Midbrain (tissue), 1 donor: ENCODE measurements around the gene SCAMP4.

Experiments
- DNase-seq: peaks from one replicate; lab custom pipeline; 2025; lab: John Stamatoyannopoulos, UW

SCAMP4 gene

DNA sequence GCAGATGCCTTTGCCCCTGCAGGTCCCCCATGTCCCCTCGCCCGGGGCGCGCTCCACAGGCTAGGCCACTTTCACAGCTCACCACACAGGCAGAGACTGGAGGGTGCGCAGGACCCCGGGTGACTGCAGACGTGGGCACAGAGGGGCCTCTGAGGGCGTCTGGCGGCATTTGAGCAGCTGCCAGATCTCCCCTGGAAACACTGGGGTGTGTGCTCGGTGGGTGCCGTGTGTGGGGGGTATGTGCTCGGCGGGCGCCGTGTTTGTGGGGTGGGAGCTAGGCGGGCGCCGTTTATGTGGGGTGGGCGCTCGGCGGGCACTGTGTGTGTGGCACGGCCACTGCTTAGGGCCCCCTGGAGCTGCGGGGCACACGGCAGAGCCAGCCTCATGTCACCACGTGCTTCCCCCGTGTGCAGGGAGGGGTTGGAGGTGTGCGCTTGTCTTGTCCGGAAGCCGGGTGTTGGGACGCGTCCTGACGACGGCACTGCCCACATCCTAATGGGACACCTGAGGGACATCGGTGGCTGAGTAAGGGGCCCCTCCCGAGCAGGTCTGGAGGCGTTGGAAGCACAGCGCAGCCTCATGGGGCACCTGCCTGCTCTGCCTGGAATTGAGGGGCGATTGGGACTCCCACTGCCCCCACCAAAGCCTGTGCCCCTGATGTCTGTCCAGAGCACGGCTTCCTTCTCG lies 52.5 kb downstream of the SCAMP4 start:
- DNase-seq, result no peak

DNA sequence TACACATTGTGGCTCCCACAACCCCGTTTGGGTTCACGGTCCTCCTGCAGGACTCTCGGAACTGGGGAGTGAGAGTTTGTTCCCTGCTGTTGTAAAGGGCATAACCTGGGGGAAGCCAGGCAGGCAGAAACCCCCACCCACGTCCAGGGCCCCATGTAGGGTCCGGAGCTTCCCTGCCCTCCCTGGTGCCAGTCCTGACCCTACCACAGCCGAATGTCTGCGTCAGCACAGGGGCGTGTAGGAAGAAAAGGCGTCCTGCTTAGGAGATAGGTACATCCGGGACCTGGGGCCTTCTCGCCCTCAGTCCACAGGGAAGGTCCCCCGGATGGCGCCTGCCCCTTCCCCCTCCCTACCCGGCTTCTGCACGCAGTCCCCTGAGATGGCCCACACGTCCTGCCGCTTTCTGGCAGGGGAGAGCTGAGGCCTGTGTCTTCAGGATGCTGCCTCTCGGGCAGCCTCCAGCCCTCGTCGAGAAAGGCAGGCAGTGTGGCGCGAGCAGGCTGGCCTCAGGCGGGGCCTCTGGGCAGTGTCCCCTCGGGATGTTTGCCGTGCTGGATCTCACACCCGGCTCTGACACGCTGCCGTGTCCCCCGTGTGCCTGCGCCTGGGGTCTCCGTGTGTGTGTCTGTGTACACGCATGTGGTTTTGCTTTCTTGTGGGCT lies 54.9 kb downstream of the SCAMP4 start:
- DNase-seq, result no peak

DNA sequence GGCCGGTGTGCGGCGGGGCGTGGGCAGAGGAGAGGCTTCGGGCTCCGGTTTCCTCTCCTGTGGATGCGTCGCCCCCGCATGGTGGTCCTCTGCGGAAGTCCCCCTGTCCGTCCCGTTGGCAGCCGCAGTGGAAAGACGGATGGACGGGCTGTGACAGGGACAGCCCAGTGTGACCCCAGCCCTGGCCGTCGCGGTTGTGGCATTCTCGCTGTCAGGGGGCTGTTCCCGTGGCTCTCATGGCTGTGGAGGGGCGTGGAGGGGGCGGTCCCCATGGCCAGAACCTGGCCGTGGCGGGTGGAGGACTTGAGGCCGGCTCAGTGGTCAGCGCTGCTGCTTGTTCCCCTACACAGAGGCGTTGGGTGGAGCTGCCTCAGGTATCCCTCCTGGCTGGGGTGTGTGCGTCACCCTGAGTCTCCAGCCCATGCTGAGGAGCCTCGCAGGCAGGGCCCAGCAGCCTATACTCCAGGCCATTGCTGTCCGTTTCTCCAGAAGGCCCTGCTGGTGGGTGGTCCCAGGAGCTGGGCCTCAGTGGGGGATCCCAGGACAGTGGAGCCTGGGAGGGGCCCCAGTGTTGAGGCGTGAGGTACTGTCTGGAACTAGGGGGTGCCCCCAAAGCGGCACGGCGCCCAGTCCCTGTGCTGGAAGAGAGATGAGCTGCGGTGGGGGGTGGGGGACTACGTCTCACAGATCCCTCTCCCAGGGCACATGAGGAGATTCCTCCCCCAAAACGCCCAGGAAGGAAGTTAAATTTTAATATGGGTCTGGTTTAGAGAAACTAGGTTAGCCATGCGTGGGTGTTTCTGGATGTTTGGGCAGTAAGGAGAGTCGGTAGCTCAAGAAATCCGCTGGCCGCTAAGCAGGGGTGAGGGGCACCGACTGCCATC lies 56.0 kb downstream of the SCAMP4 start:
- DNase-seq, result no peak

DNA sequence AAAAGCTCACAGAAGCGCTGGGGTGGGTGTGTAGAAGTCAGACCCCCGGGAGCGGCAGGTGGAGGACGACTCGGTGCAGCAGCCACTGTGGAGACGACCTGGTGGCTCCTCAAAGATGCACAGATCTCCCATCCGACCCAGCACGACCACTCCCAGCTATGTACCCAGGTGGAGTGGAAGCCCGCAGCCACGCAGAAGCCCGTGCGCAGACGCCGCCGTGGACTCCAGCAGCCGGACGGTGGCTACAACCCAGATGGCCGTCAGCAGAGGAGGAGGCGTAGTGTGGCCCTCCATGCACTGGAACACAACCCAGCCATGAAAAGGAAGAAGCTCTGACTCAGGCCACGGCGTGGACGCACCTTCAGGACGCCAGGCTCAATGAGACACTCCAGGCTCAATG lies 57.5 kb downstream of the SCAMP4 start:
- no peak for DNase-seq

DNA sequence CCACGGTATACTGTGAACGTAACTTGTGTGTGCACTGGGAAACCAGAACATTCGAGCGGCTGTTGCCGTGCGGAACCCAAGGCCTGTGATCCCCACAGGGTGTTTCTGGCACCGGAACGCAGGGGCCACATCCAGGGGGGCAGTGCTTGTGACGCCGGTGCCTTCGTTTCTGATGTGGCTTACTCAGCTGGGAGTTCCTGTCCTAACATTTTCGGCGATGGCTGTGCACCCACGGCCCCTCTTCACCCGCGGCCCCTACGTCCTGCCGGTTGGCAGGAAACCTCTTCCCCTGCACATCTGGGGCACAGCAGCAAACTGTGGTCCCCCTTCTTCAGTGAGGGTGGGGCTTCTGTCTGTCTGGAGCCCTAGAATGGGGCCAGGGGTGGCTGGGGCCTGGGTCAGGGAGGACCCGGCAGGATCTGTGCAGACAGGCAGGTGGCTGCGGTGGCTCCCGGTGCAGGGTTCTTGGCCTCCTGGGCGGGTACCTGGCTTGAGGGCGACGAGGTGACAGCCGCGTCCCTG lies 61.9 kb downstream of the SCAMP4 start:
- DNase-seq, result no peak

DNA sequence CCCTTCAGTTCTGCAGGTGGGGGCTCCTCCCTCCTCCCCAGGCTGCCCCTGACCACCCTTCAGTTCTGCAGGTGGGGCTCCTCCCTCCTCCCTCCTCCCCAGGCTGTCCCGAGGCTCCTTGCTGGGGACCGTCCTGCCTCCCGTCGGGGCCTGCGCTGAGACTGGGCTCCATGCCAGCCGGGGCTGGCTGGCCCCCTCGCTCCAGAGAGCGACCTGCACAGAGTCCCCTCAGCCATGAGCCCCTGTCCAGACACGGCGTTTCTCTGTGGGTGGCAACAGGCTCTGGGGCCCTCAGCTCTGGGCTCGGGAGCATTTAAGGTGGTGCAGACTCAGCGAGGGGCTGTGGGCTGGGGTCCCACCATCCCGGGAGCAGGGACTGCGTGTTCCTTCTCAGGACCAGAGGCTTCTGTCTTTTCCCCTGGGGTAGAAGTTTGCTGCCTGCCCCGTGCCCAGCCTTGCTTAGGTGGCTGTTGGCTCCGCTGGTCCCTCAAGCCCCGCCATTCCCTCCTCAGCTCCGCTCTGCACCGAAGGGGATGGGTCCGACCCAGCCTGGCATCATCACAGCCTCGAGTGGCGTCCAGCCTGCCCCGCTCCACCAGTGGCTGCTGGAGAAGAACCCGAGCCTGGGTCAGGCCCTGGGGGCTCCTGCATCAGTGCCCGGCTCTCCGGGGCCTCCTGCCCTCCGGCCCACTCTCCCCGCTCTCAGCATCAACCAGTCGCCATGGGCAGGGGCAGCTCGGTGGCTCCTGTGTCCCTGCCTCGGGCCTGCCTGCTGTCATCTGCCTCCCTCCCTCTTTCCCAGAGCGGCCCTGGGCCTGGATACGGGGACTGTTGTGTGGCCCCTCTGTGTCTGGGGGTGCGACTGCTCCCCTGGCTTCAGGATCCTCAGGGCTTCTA lies 63.3 kb downstream of the SCAMP4 start:
- DNase-seq, result no peak

DNA sequence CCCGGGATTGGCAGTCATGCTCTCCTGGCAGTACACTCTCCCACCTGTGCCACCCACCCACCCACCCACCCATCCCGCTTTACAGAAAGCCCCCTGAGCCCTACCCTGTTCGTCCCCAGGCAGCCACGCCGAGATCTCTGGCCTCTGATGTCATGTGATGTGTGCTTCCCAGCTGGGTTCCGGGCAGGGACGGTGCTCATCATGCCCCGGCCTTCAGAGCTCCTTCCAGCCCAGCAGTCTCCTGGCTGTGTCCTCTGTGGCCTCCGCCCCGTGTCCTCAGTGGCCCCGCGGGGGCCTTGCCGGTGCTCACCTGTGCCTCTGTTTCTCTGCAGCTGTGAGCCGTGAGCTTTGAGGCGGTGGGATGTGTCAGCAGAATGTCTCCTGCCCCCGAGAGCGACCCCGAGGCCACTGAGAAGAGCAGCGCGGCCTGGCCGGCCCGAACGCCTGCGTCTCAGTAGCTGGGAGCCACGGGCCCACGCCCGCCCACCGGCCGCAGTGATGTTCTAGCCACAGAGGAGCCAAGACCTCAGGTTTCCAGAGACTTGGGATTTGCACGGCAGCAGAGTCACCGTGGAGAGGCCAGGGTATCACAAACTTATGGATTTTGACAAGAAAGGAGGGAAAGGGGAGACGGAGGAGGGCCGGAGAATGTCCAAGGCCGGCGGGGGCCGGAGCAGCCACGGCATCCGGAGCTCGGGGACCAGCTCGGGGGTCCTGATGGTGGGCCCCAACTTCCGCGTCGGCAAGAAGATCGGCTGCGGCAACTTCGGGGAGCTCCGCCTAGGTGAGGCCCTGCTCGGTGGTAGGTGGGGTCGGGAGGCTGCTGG lies 64.2 kb downstream of the SCAMP4 start:
- no peak for DNase-seq

DNA sequence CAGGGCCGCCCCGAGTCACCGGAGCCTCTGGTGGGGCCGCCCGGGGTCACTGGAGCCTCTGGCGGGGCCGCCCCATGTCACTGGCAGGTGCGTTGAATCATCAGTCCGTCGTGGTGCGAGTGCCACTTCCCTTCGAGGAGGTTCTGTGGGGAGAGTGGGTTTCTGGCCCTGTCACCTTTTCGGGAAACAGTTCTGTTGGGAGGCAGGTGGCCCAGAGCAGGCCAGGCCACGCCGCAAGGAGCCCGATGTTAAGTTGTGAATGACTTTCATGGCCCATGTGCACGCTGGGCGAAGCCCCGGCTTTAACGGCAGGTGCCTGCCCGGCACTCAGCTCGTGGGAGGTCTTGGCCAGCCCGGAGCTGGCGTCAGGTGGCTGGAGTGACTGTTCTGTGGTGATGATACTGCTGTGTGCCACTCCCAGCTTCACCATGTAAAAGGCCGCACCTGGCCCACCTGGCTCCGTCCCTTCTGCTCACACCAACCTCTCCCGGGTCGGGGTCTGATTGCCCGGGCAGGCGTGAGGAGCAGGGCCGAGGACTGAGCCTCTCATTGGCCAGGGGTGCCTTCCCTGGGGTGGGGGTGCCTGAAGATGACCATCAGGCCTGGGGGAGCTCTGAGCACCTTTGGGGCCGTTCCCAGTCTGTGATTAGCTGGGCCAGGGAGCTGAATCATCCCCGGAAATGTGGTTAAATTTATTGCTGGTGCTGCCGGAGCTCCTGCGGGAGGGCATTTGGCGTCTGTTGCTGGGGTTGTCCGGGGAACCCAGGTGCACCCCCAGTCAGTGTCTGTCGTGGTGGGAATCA lies 65.0 kb downstream of the SCAMP4 start:
- DNase-seq, result no peak

DNA sequence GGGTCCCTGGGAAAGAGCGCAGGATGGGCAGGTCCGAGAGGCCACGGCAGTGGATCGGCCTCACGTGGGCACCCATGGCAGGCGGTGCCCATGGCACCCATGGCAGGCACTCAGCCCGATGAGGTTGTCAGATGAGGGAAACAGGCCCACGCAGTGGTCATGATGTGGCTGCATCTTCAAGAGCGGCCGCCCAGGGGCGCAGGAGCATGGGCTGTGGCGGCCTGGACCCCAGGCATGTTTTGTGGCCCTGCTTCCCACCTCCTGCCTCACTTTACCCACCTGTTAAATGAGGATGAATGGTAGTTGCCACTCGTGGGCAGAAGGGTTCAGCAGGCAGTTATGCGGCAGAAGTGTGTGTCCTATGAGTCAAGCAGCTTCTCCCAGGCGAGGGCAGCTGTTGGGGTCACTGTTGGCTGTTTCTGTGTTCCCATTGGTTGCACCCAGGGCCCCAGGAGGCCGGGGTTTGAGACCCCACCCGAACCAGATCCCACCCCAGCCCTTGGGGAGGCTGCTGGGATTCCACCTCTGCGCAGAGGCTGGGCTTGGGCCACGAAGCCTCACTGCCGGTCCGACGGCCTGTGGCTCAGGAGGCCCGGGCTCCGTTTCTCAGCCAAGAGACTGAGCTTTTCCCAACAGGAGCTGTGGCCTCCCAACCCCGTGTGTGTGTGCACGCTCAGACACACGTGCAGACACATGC lies 65.8 kb downstream of the SCAMP4 start:
- DNase-seq, result no peak

DNA sequence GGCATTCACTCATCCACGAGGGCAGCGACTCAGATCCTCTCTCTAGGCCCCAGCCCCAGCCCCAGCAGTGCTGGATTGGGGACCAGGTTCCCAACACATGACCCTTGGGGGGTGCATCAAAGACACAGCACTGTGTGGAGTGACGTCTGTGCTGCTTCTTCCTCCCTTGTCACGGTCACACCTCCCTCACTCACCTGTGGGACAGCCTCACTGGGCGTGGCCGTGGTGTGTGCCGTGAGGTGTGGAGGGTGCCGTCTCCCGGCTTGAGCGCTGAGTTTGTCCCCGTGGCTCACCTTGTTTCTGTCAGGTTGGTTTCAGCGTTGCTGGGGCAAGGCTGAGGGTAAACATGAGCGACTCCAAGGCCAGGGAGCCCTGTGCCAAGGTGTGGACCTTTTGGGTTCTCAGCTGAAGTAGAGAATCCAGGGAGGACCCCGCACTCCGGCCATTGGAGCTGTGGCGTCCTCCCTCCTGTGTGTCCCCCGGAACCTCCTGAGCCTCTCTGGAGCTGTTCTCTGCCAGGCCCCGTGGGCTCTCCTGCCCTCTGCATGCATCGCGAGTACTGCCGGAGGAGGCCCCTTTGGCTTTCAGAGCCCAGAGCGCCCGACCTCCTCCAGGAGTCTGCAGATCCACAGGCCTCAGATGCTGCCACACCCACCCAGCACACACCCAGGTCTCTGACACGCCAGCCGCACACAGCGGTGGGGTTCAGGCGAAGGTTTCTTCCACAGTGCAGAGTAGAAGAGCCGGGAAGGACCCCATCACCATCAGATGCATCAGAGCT lies 69.4 kb downstream of the SCAMP4 start:
- no peak for DNase-seq

DNA sequence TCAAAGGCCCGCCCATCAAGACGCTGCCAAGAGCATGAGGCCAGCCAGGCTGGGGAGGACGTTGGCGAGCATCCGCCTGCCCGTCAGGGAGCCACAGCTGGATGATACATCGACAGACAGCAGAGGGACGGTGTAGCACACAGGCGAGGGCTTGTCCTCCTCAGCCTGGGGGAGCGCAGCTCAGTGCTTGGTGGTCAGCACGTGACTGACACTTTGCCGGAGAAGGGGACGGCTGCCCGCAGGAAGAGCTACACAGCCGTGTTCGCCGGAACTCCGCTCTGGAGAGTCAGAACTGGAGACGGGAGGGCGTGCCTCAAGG lies 69.9 kb downstream of the SCAMP4 start:
- no peak for DNase-seq
